Right atrium auricular region (tissue), 2 donors: Measurements from ENCODE around the gene HCN2. TPM values are rescaled to one million over a fixed set of nuclear protein-coding genes. Genes with fewer than 3 reads are reported as not detected.

Experiments used
- DNase-seq: peaks from one replicate; pipeline ENCODE4 v3.0.0-alpha.2; 2019; ENCODE audit warnings: low spot score
- H3K27ac ChIP-seq, 2 donors: fragments of 200-600 bp; sonication (generic); 1 replicate in 1 of 2; 2 replicates in 1 of 2; pipeline ENCODE4 v1.5.1; 2016 to 2019
- H3K27me3 ChIP-seq, 2 donors: fragments of 200-600 bp; sonication (generic); one replicate each; pipeline versions ENCODE4 v1.5.1 to v1.6.0; 2017 to 2019
- H3K36me3 ChIP-seq: fragments of 200-600 bp; sonication (generic); one replicate; pipeline ENCODE4 v1.5.1; 2016
- H3K4me1 ChIP-seq, 2 donors: fragments of 200-600 bp; sonication (generic); one replicate each; pipeline versions ENCODE4 v1.5.1 to v1.6.0; 2017 to 2019
- H3K4me3 ChIP-seq, 2 donors: fragments of 200-600 bp; sonication (generic); 1 replicate in 1 of 2; 2 replicates in 1 of 2; pipeline ENCODE4 v1.5.1; 2017 to 2019; ENCODE audit warnings: mild to moderate bottlenecking in 1 of 2, moderate library complexity in 1 of 2
- H3K9me3 ChIP-seq, 2 donors: fragments of 200-600 bp; sonication (generic); one replicate each; pipeline ENCODE4 v1.5.1; 2019
- CTCF ChIP-seq, 2 donors: fragments of 200-600 bp; sonication (generic); IDR thresholded peaks; one replicate each; pipeline ENCODE4 v1.5.1; 2019; ENCODE audit warnings: antibody characterized with exemption in 2 of 2
- total RNA-seq, 2 donors: library from RNA; depleted of rRNA; stranded (reverse); fragments of >200 nt; gene quantifications; one replicate each; pipeline ENCODE4 v1.1.0, GENCODE V29; 2016

HCN2 gene
- total RNA-seq, 2 donors from 2014 or later = 1.4 to 11.1 TPM

GRCh38 chr19:595326-596262 is 5.9 kb downstream of the HCN2 start:
- no peaks in the 10 kb centered on the region for H3K36me3 ChIP-seq
- H3K27me3 ChIP-seq = peaks cover 0 to 13% of the 10 kb centered on the region in 2 donors
- no peak overlapping the region for H3K27ac ChIP-seq
- peaks cover 0 to 5% of the 10 kb centered on the region in 2 donors for H3K4me1 ChIP-seq
- no peak for TF ChIP-seq CTCF (IDR thresholded peaks at IDR 0.05)
- no peak overlapping the region for H3K4me3 ChIP-seq
- no peaks in the 10 kb centered on the region for H3K9me3 ChIP-seq
- no peak for DNase-seq

- no peak for DNase-seq
- H3K27me3 ChIP-seq = peaks cover 0 to 6% of the 10 kb centered on the region in 2 donors
- H3K27ac ChIP-seq = no peak overlapping the region
- no peak for TF ChIP-seq CTCF (IDR thresholded peaks at IDR 0.05)
- H3K4me1 ChIP-seq = no peaks in the 10 kb centered on the region
- no peaks in the 10 kb centered on the region for H3K9me3 ChIP-seq
- H3K36me3 ChIP-seq = no peaks in the 10 kb centered on the region
- H3K4me3 ChIP-seq = no peak overlapping the region
Measured at GRCh38 chr19:596263-596655, 6.6 kb downstream of the HCN2 start.

- Histone ChIP-seq H3K27me3 (no peaks in the 10 kb centered on the region), H3K9me3 (no peaks in the 10 kb centered on the region), H3K4me3 (no peak overlapping the region), H3K27ac (no peak overlapping the region), H3K4me1 (no peaks in the 10 kb centered on the region), H3K36me3 (no peaks in the 10 kb centered on the region)
- TF ChIP-seq CTCF (IDR thresholded peaks at IDR 0.05) = no peak
- no peak for DNase-seq
Measured at GRCh38 chr19:597406-598315, 8.0 kb downstream of the HCN2 start.

GRCh38 chr19:601310-601709 is 11.6 kb downstream of the HCN2 start:
- no peak for DNase-seq
- H3K36me3 ChIP-seq = no peaks in the 10 kb centered on the region
- H3K27me3 ChIP-seq = no peaks in the 10 kb centered on the region
- TF ChIP-seq CTCF (IDR thresholded peaks at IDR 0.05) = no peak
- H3K4me1 ChIP-seq = no peaks in the 10 kb centered on the region
- H3K4me3 ChIP-seq = no peak overlapping the region
- H3K9me3 ChIP-seq = no peaks in the 10 kb centered on the region
- no peak overlapping the region for H3K27ac ChIP-seq

GRCh38 chr19:601790-602189 is 12.1 kb downstream of the HCN2 start:
- Histone ChIP-seq H3K4me3 (no peak overlapping the region), H3K9me3 (no peaks in the 10 kb centered on the region), H3K4me1 (no peaks in the 10 kb centered on the region), H3K27me3 (no peaks in the 10 kb centered on the region), H3K27ac (no peak overlapping the region), H3K36me3 (no peaks in the 10 kb centered on the region)
- TF ChIP-seq CTCF (IDR thresholded peaks at IDR 0.05) = no peak
- no peak for DNase-seq
